Endothelial cell of umbilical vein (primary cell): ENCODE measurements around the gene SLC26A2. TPM values are rescaled to one million over a fixed set of nuclear protein-coding genes. Genes with fewer than 3 reads are reported as not detected.

Source experiments
- BruUV-seq: library from RNA; stranded (reverse); fragments of 400-500 nt; replicated peaks from 2 replicates; lab custom pipeline; 2021; lab: Mats Ljungman, UMichigan
- CTCF ChIA-PET: fragments of 300-600, 350-600 bp; sonication (Branson Sonifier 250); formaldehyde crosslinking; loops from one replicate; lab custom pipeline; 2021; ENCODE audit warnings: antibody characterized with exemption, inconsistent platforms; lab: Charles Lee
- POLR2A ChIA-PET: fragments of 300-600, 350-600 bp; sonication (Branson Sonifier 250); formaldehyde crosslinking; loops from one replicate; lab custom pipeline; 2021; ENCODE audit warnings: antibody characterized with exemption, inconsistent platforms; lab: Charles Lee
- DNase-seq: peaks from one replicate; pipeline ENCODE4 v3.0.0-alpha.2; 2011; ENCODE audit warnings: low read depth, low spot score
- FAIRE-seq: peaks from 2 replicates; lab custom pipeline; 2011; peaks lifted over from hg19 to GRCh38; lab: Jason Lieb, UNC
- H2AFZ ChIP-seq: 2 replicates; pipeline ENCODE4 v1.6.0; 2012; ENCODE audit warnings: low read depth, low read length, control low read depth, inconsistent platforms
- H3K27ac ChIP-seq: 2 replicates; pipeline ENCODE4 v1.5.1; 2011; ENCODE audit warnings: low read depth, mild to moderate bottlenecking, control low read depth, low read length, moderate library complexity; ENCODE audit not compliant: insufficient read depth
- H3K27me3 ChIP-seq, 2 experiments: 2 replicates each; pipeline versions ENCODE4 v1.6.0 to v1.6.1; 2011; ENCODE audit warnings: low read length in 2 of 2, mixed read lengths in 1 of 2; ENCODE audit not compliant: control insufficient read depth in 2 of 2, insufficient read depth in 2 of 2
- H3K36me3 ChIP-seq, 2 experiments: 2 replicates in 1 of 2; 3 replicates in 1 of 2; pipeline ENCODE4 v1.5.1; 2011; ENCODE audit warnings: low read length in 2 of 2, mild to moderate bottlenecking in 1 of 2, moderate library complexity in 1 of 2; ENCODE audit not compliant: control insufficient read depth in 2 of 2, insufficient read depth in 2 of 2; ENCODE audit errors: extremely low read depth in 1 of 2
- H3K4me1 ChIP-seq: 3 replicates; pipeline ENCODE4 v1.5.1; 2011; ENCODE audit warnings: mild to moderate bottlenecking, low read length; ENCODE audit not compliant: control insufficient read depth, insufficient read depth; ENCODE audit errors: extremely low read depth
- H3K4me2 ChIP-seq: 2 replicates; pipeline ENCODE4 v1.6.1; 2011; ENCODE audit warnings: low read length, control low read depth, mixed read lengths; ENCODE audit not compliant: insufficient read depth
- H3K4me3 ChIP-seq, 3 experiments: fragments of 200-600 bp in 1 of 3; sonication (generic), shearing (Covaris generic) in 1 of 3; replicated peaks in 1 of 3; 2 replicates each; pipeline ENCODE4 v1.5.1; 2011 to 2016; ENCODE audit warnings: control low read depth in 3 of 3, low read length in 3 of 3, mild to moderate bottlenecking in 2 of 3, inconsistent platforms in 1 of 3, low read depth in 1 of 3, moderate library complexity in 1 of 3; ENCODE audit not compliant: insufficient read depth in 1 of 3
- H3K79me2 ChIP-seq: 2 replicates; pipeline ENCODE4 v1.6.0; 2012; ENCODE audit warnings: low read length, inconsistent platforms; ENCODE audit not compliant: control insufficient read depth, insufficient read depth
- H3K9ac ChIP-seq: replicated peaks from 2 replicates; pipeline ENCODE3; 2011; ENCODE audit warnings: low read length, control low read depth; ENCODE audit not compliant: insufficient read depth; ENCODE audit errors: extremely low read depth
- H3K9me1 ChIP-seq: replicated peaks from 3 replicates; pipeline ENCODE4 v1.6.0; 2011; ENCODE audit warnings: mild to moderate bottlenecking, low read length; ENCODE audit not compliant: control insufficient read depth, insufficient read depth; ENCODE audit errors: extremely low read depth
- H3K9me3 ChIP-seq: replicated peaks from 2 replicates; pipeline ENCODE4 v1.5.1; 2012; ENCODE audit warnings: low read length, inconsistent platforms; ENCODE audit not compliant: control insufficient read depth, insufficient read depth
- H4K20me1 ChIP-seq: replicated peaks from 2 replicates; pipeline ENCODE3; 2011; ENCODE audit warnings: mild to moderate bottlenecking, low read length; ENCODE audit not compliant: control insufficient read depth, insufficient read depth; ENCODE audit errors: extremely low read depth
- EZH2 ChIP-seq: IDR thresholded peaks from 2 replicates; pipeline ENCODE4 v1.6.1; 2012; ENCODE audit warnings: borderline replicate concordance, low read depth, mild to moderate bottlenecking, moderate library complexity, low read length, inconsistent platforms; ENCODE audit not compliant: severe bottlenecking
- FOS ChIP-seq: IDR thresholded peaks from 2 replicates; pipeline ENCODE4 v1.6.1; 2011; ENCODE audit warnings: mild to moderate bottlenecking, low read length, moderate library complexity, borderline replicate concordance; ENCODE audit not compliant: insufficient read depth
- GATA2 ChIP-seq: IDR thresholded peaks from 2 replicates; pipeline ENCODE4 v1.7.0; 2011; ENCODE audit warnings: low read depth, mild to moderate bottlenecking, moderate library complexity, mixed read lengths, low read length; ENCODE audit not compliant: insufficient read length, insufficient read depth
- JUN ChIP-seq: IDR thresholded peaks from 2 replicates; pipeline ENCODE4 v1.6.1; 2011; ENCODE audit warnings: borderline replicate concordance, low read depth; ENCODE audit not compliant: insufficient read length, insufficient read depth
- MYC ChIP-seq: IDR thresholded peaks from one replicate; pipeline ENCODE4 v1.6.1; 2011; ENCODE audit warnings: mild to moderate bottlenecking, low read depth, low read length
- POLR2A ChIP-seq: IDR thresholded peaks from 2 replicates; pipeline ENCODE4 v1.6.1; 2012; ENCODE audit warnings: low read depth, mild to moderate bottlenecking, control low read depth, low read length
- POLR2AphosphoS5 ChIP-seq: IDR thresholded peaks from 2 replicates; pipeline ENCODE4 v1.6.1; 2012; ENCODE audit warnings: low read depth, mild to moderate bottlenecking, control low read depth, low read length, moderate library complexity; ENCODE audit not compliant: insufficient read depth
- dilution Hi-C: fragments of 300-500 bp; cut with MboI; formaldehyde crosslinking; loops from one replicate; pipeline ENCODE4 v1.15.0; 2019; ENCODE audit warnings: low sequenced_read_pairs; ENCODE audit not compliant: extremely low pct_ligation_motif_present
- intact Hi-C: fragments of 100-400 bp; cut with micrococcal nuclease; formaldehyde crosslinking; loops from one replicate; pipeline ENCODE4 v1.10.0; 2022
- polyA plus RNA-seq, 4 experiments: library from polyadenylated mRNA; depleted of rRNA in 3 of 4; stranded (reverse) in 3 of 4; unstranded in 1 of 4; fragments of >200 nt; gene quantifications; 2 replicates each; pipeline versions ENCODE4 v1.2.1 to v1.2.3, GENCODE V29; 2011 to 2012; ENCODE audit warnings: missing spikeins in 1 of 4
- total RNA-seq: library from RNA; stranded (reverse); gene quantifications from 2 replicates; pipeline ENCODE4 v1.2.3, GENCODE V29; 2021
- TF ChIP-seq, protein P1 (sequence below), 2 donors: IDR thresholded peaks; 1 replicate in 1 of 2; 2 replicates in 1 of 2; pipeline ENCODE4 v1.5.1; 2011; ENCODE audit warnings: low read length in 2 of 2, mild to moderate bottlenecking in 2 of 2, moderate library complexity in 2 of 2, control low read depth in 1 of 2, inconsistent platforms in 1 of 2, low read depth in 1 of 2; ENCODE audit not compliant: insufficient read depth in 1 of 2; ENCODE audit errors: extremely low read depth in 1 of 2
- TF ChIP-seq, protein P2 (sequence below): IDR thresholded peaks from 2 replicates; pipeline ENCODE4 v1.6.1; 2011; ENCODE audit not compliant: insufficient read depth, insufficient read length

Gene SLC26A2
- total and polyA plus RNA-seq, 2 donors (not counting 3 experiments of a cell fraction or from before 2014, with no cell fraction given), result 5.9 to 16.8 TPM

DNA sequence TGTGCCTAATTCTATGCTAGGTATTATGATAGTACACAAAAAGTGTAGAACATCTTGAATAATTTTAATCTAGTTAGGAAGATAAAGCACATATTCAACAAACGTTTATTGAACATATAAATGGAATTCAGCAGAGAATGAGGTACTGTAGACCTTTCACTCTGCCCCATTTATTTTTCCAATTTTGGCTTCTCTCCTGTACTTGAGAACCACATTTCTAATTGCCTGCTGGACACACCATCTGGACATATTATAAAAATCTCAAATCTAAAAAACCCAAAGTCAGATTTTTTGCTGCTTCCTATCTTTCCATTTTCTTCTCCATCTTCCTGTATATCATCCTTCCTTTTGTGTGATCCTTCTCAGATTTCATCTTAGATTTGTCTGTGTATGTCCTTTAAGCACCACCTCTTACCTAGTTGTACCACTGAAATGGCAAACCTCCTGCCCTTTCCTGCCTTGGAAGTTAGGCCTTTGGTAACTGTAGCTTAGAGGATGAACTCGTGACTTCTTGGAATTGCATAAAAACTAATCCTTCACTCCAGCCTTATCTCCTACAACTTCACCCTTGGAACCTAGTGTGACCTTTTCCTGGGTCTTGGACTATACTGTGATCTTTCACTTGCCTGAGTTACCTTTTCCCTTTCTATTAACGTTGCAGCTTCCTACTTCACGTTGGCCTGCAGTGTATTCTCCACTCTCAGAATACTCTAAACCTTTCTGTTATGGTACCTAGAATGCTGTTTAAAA lies 8.8 kb downstream of the SLC26A2 start:
- dilution Hi-C loops, result no loop called here
- Histone ChIP-seq H3K27ac (no peak overlapping the region), H2AFZ (no peak overlapping the region), H3K36me3 (no peaks in the 10 kb centered on the region), H4K20me1 (no peaks in the 10 kb centered on the region), H3K4me3 (no peak overlapping the region), H3K79me2 (no peaks in the 10 kb centered on the region), H3K9ac (no peak overlapping the region), H3K9me3 (no peaks in the 10 kb centered on the region), H3K4me1 (no peaks in the 10 kb centered on the region), H3K4me2 (no peak overlapping the region), H3K27me3 (no peaks in the 10 kb centered on the region), H3K9me1 (no peaks in the 10 kb centered on the region)
- FAIRE-seq (no peak), DNase-seq (no peak)
- ChIA-PET CTCF (interaction anchor here (0.9 to 13.6 kb wide), 3 partner anchors 23 to 135 kb away, joined by 3 to 149 read pairs (median 7); no protein-coding TSS in a partner anchor), POLR2A (interaction anchor here (1.0 kb wide), 1 partner anchor 31 kb away, joined by 3 read pairs; the partner anchor contains the start of genes HMGXB3 and TIGD6)
- no peak for TF ChIP-seq EZH2
- no peak for TF ChIP-seq POLR2AphosphoS5
- TF ChIP-seq JUN, result no peak
- no peak for TF ChIP-seq POLR2A
- TF ChIP-seq FOS, result no peak
- TF ChIP-seq, protein P1, sequence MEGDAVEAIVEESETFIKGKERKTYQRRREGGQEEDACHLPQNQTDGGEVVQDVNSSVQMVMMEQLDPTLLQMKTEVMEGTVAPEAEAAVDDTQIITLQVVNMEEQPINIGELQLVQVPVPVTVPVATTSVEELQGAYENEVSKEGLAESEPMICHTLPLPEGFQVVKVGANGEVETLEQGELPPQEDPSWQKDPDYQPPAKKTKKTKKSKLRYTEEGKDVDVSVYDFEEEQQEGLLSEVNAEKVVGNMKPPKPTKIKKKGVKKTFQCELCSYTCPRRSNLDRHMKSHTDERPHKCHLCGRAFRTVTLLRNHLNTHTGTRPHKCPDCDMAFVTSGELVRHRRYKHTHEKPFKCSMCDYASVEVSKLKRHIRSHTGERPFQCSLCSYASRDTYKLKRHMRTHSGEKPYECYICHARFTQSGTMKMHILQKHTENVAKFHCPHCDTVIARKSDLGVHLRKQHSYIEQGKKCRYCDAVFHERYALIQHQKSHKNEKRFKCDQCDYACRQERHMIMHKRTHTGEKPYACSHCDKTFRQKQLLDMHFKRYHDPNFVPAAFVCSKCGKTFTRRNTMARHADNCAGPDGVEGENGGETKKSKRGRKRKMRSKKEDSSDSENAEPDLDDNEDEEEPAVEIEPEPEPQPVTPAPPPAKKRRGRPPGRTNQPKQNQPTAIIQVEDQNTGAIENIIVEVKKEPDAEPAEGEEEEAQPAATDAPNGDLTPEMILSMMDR (IDR thresholded peaks at IDR 0.05; ENCODE audit: extremely low read depth in 1 of 2, insufficient read depth in 1 of 2, low read depth in 1 of 2, low read length in 2 of 2), result no peak
- no peak for TF ChIP-seq MYC
- TF ChIP-seq, protein P2, sequence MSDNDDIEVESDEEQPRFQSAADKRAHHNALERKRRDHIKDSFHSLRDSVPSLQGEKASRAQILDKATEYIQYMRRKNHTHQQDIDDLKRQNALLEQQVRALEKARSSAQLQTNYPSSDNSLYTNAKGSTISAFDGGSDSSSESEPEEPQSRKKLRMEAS, result no peak
- TF ChIP-seq GATA2, result no peak
- intact Hi-C loops, result no loop called here
- no TSS peak for BruUV-seq
